ENCODE results near the gene SPSB3. TPM values are rescaled to one million over a fixed set of nuclear protein-coding genes. Genes with fewer than 3 reads are reported as not detected.

Gene SPSB3
- total RNA-seq, 4 donors from 2014 or later, result 76.4 to 148 (median 102) TPM

GRCh38 chr16:1746693-1747195 lies 35.6 kb downstream of the SPSB3 start:
- no peak for TF ChIP-seq POLR2A (IDR thresholded peaks at IDR 0.05)
- Histone ChIP-seq H3K4me1 (no peaks in the 10 kb centered on the region), H3K27ac (no peak overlapping the region), H3K27me3 (no peaks in the 10 kb centered on the region), H3K4me3 (no peak overlapping the region), H3K9me3 (no peaks in the 10 kb centered on the region), H3K36me3 (peaks cover 0 to 86% (median 0%) of the 10 kb centered on the region in 3 donors)
- no peak for DNase-seq

- H3K36me3 ChIP-seq, result peaks cover 0 to 80% (median 0%) of the 10 kb centered on the region in 3 donors
- H3K9me3 ChIP-seq, result no peaks in the 10 kb centered on the region
- no peaks in the 10 kb centered on the region for H3K4me1 ChIP-seq
- no peak overlapping the region for H3K4me3 ChIP-seq
- no peaks in the 10 kb centered on the region for H3K27me3 ChIP-seq
- DNase-seq, result no peak
- TF ChIP-seq POLR2A (IDR thresholded peaks at IDR 0.05) (no peak), CTCF (IDR thresholded peaks at IDR 0.05) (no peak)
- no peak overlapping the region for H3K27ac ChIP-seq
These were observed 36.3 kb downstream of the SPSB3 start for GRCh38 chr16:1745900-1746692.

GRCh38 chr16:1745181-1745899 lies 37.0 kb downstream of the SPSB3 start:
- Histone ChIP-seq H3K4me3 (no peak overlapping the region), H3K36me3 (peaks cover 0 to 78% (median 0%) of the 10 kb centered on the region in 3 donors), H3K27me3 (no peaks in the 10 kb centered on the region), H3K27ac (no peak overlapping the region), H3K4me1 (no peaks in the 10 kb centered on the region), H3K9me3 (no peaks in the 10 kb centered on the region)
- DNase-seq, result no peak
- TF ChIP-seq POLR2A (IDR thresholded peaks at IDR 0.05) (no peak), CTCF (IDR thresholded peaks at IDR 0.05) (no peak)

- DNase-seq, result no peak
- Histone ChIP-seq H3K27me3 (no peaks in the 10 kb centered on the region), H3K36me3 (peaks cover 0 to 70% (median 0%) of the 10 kb centered on the region in 3 donors), H3K4me3 (no peak overlapping the region), H3K27ac (no peak overlapping the region), H3K4me1 (no peaks in the 10 kb centered on the region), H3K9me3 (no peaks in the 10 kb centered on the region)
- TF ChIP-seq CTCF (IDR thresholded peaks at IDR 0.05), result no peak
- no peak for TF ChIP-seq POLR2A (IDR thresholded peaks at IDR 0.05)
These were observed 38.0 kb downstream of the SPSB3 start for GRCh38 chr16:1744338-1744840.

GRCh38 chr16:1743376-1744337 lies 38.7 kb downstream of the SPSB3 start:
- Histone ChIP-seq H3K4me1 (no peaks in the 10 kb centered on the region), H3K27me3 (no peaks in the 10 kb centered on the region), H3K27ac (no peak overlapping the region), H3K9me3 (no peaks in the 10 kb centered on the region), H3K36me3 (peaks cover 0 to 62% (median 0%) of the 10 kb centered on the region in 3 donors), H3K4me3 (no peak overlapping the region)
- TF ChIP-seq CTCF (IDR thresholded peaks at IDR 0.05), result no peak
- no peak for TF ChIP-seq POLR2A (IDR thresholded peaks at IDR 0.05)
- DNase-seq, result no peak

Data from Peyer's patch (tissue), 4 donors.